ENCODE measurements around the gene IMP3.

DNA sequence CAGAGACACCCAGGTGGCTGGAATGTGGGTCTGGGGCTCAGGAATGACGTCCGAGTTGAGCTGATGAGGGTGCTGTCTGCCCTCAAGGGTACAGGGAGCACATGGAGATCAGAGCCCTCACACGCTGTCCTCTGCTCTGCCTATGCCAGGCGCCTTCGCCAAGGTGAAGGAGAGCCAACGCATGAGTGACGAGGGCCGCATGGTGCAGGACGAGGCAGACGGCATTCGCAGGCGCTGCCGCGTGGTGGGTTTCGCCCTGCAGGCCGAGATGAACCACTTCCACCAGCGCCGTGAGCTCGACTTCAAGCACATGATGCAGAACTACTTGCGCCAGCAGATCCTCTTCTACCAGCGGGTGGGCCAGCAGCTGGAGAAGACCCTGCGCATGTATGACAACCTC is 16.8 kb upstream of the IMP3 start:
- TF ChIP-seq, protein P1, sequence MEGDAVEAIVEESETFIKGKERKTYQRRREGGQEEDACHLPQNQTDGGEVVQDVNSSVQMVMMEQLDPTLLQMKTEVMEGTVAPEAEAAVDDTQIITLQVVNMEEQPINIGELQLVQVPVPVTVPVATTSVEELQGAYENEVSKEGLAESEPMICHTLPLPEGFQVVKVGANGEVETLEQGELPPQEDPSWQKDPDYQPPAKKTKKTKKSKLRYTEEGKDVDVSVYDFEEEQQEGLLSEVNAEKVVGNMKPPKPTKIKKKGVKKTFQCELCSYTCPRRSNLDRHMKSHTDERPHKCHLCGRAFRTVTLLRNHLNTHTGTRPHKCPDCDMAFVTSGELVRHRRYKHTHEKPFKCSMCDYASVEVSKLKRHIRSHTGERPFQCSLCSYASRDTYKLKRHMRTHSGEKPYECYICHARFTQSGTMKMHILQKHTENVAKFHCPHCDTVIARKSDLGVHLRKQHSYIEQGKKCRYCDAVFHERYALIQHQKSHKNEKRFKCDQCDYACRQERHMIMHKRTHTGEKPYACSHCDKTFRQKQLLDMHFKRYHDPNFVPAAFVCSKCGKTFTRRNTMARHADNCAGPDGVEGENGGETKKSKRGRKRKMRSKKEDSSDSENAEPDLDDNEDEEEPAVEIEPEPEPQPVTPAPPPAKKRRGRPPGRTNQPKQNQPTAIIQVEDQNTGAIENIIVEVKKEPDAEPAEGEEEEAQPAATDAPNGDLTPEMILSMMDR (IDR thresholded peaks at IDR 0.05): no peak
- no peak for TF ChIP-seq POLR2AphosphoS5 (IDR thresholded peaks at IDR 0.05)
- no peak for TF ChIP-seq POLR2A (IDR thresholded peaks at IDR 0.05)

All from prostate gland (tissue), 2 donors.